Measurements from ENCODE around the gene ZBTB49.

ZBTB49 gene

GRCh38 chr4:4259484-4260100 is 30.5 kb upstream of the ZBTB49 start (continued):
- TF ChIP-seq, protein P1, sequence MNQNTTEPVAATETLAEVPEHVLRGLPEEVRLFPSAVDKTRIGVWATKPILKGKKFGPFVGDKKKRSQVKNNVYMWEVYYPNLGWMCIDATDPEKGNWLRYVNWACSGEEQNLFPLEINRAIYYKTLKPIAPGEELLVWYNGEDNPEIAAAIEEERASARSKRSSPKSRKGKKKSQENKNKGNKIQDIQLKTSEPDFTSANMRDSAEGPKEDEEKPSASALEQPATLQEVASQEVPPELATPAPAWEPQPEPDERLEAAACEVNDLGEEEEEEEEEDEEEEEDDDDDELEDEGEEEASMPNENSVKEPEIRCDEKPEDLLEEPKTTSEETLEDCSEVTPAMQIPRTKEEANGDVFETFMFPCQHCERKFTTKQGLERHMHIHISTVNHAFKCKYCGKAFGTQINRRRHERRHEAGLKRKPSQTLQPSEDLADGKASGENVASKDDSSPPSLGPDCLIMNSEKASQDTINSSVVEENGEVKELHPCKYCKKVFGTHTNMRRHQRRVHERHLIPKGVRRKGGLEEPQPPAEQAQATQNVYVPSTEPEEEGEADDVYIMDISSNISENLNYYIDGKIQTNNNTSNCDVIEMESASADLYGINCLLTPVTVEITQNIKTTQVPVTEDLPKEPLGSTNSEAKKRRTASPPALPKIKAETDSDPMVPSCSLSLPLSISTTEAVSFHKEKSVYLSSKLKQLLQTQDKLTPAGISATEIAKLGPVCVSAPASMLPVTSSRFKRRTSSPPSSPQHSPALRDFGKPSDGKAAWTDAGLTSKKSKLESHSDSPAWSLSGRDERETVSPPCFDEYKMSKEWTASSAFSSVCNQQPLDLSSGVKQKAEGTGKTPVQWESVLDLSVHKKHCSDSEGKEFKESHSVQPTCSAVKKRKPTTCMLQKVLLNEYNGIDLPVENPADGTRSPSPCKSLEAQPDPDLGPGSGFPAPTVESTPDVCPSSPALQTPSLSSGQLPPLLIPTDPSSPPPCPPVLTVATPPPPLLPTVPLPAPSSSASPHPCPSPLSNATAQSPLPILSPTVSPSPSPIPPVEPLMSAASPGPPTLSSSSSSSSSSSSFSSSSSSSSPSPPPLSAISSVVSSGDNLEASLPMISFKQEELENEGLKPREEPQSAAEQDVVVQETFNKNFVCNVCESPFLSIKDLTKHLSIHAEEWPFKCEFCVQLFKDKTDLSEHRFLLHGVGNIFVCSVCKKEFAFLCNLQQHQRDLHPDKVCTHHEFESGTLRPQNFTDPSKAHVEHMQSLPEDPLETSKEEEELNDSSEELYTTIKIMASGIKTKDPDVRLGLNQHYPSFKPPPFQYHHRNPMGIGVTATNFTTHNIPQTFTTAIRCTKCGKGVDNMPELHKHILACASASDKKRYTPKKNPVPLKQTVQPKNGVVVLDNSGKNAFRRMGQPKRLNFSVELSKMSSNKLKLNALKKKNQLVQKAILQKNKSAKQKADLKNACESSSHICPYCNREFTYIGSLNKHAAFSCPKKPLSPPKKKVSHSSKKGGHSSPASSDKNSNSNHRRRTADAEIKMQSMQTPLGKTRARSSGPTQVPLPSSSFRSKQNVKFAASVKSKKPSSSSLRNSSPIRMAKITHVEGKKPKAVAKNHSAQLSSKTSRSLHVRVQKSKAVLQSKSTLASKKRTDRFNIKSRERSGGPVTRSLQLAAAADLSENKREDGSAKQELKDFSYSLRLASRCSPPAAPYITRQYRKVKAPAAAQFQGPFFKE (tag by site-specific recombination; IDR thresholded peaks at IDR 0.05; ENCODE audit: borderline replicate concordance) = no peak
- TF ChIP-seq HIC1 (tag by site-specific recombination; IDR thresholded peaks at IDR 0.05) = no peak
- TF ChIP-seq ZNF585B (tag by site-specific recombination; IDR thresholded peaks at IDR 0.05) = no peak
- no peak for TF ChIP-seq ZNF514 (tag by site-specific recombination; IDR thresholded peaks at IDR 0.05)

- H3K4me3 ChIP-seq (ENCODE audit: low read depth, low read length) = no peak overlapping the region
- no peaks in the 10 kb centered on the region for H3K4me1 ChIP-seq (ENCODE audit: control insufficient read depth, insufficient read depth, low read length)
- no peak for TF ChIP-seq TCF7L2 (IDR thresholded peaks at IDR 0.05; ENCODE audit: borderline replicate concordance, low read depth, low read length)
- TF ChIP-seq ZNF654 (tag by site-specific recombination; IDR thresholded peaks at IDR 0.05; ENCODE audit: low read depth) = peak; percentile 41
- 0 out of 2 replicates have a peak, but pooled peaks have one; percentile 51 for TF ChIP-seq SCRT2 (tag by site-specific recombination; IDR thresholded peaks at IDR 0.05)
- TF ChIP-seq, protein P2, sequence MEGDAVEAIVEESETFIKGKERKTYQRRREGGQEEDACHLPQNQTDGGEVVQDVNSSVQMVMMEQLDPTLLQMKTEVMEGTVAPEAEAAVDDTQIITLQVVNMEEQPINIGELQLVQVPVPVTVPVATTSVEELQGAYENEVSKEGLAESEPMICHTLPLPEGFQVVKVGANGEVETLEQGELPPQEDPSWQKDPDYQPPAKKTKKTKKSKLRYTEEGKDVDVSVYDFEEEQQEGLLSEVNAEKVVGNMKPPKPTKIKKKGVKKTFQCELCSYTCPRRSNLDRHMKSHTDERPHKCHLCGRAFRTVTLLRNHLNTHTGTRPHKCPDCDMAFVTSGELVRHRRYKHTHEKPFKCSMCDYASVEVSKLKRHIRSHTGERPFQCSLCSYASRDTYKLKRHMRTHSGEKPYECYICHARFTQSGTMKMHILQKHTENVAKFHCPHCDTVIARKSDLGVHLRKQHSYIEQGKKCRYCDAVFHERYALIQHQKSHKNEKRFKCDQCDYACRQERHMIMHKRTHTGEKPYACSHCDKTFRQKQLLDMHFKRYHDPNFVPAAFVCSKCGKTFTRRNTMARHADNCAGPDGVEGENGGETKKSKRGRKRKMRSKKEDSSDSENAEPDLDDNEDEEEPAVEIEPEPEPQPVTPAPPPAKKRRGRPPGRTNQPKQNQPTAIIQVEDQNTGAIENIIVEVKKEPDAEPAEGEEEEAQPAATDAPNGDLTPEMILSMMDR (tag by site-specific recombination; IDR thresholded peaks at IDR 0.05) = peak; percentile 69
- no peak for TF ChIP-seq ZFHX2 (tag by site-specific recombination; conservative IDR thresholded peaks at IDR 0.05)
- H3K36me3 ChIP-seq (ENCODE audit: control insufficient read depth in 2 of 2, insufficient read depth in 1 of 2, low read length in 2 of 2) = no peaks in the 10 kb centered on the region
- ChIA-PET CTCF (interaction anchor here (0.6 to 2.6 kb wide), 14 partner anchors 9 to 222 kb away, joined by 3 to 18 read pairs (median 3); partner anchors contain the start of gene TMEM128), POLR2A (no interaction called here)
- no peaks in the 10 kb centered on the region for H3K9me3 ChIP-seq (ENCODE audit: control insufficient read depth, insufficient read depth, low read depth, low read length)
- H3K27ac ChIP-seq (ENCODE audit: extremely low read depth, low read depth, low read length) = no peak overlapping the region
Measured at GRCh38 chr4:4260185-4260751, 29.8 kb upstream of the ZBTB49 start.

DNA sequence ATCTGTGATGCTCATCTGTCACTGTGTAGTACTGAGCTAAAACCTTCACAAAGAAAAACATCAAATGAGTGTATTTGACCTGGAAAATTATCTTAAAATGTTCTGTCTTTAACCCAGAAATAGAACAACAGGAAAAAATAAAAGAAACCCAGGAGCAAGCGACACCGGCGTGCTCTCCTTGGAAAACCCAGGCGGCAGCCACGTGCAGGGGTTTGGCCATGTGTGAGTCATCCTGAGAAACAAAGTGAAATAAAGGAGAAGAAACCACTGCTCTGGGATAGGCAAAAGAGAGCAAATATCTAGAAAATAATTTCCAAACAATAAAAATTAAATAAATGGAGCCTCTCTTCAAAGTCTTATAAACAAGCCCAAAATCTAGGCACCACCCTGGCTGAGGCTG is 22.1 kb upstream of the ZBTB49 start:
- no peaks in the 10 kb centered on the region for H3K4me1 ChIP-seq (ENCODE audit: control insufficient read depth, insufficient read depth, low read length)
- CTCF ChIA-PET = interaction anchor here (1.2 kb wide), 1 partner anchor 16 kb away, joined by 3 read pairs; no protein-coding TSS in a partner anchor
- H3K36me3 ChIP-seq (ENCODE audit: control insufficient read depth in 2 of 2, insufficient read depth in 1 of 2, low read length in 2 of 2) = peaks cover 3 to 60% of the 10 kb centered on the region in 2 experiments; a peak in 2 of 3 replicates
- POLR2A ChIA-PET = no interaction called here
- no peak overlapping the region for H3K4me3 ChIP-seq (ENCODE audit: low read depth, low read length)
- no peak overlapping the region for H3K27ac ChIP-seq (ENCODE audit: extremely low read depth, low read depth, low read length)
- no peaks in the 10 kb centered on the region for H3K9me3 ChIP-seq (ENCODE audit: control insufficient read depth, insufficient read depth, low read depth, low read length)
- no peak for TF ChIP-seq ZFP3 (tag by site-specific recombination; IDR thresholded peaks at IDR 0.05; ENCODE audit: low read depth)
- TF ChIP-seq ZNF341 (tag by site-specific recombination; IDR thresholded peaks at IDR 0.05; ENCODE audit: low read depth) = no peak
- TF ChIP-seq ZNF112 (tag by site-specific recombination; IDR thresholded peaks at IDR 0.05) = no peak
- TF ChIP-seq ZNF610 (tag by site-specific recombination; IDR thresholded peaks at IDR 0.05; ENCODE audit: borderline replicate concordance) = no peak
- TF ChIP-seq GLIS2 (tag by site-specific recombination; IDR thresholded peaks at IDR 0.05) = no peak
- TF ChIP-seq ZFP69B (tag by site-specific recombination; IDR thresholded peaks at IDR 0.05) = no peak
- no peak for TF ChIP-seq ZNF133 (tag by site-specific recombination; IDR thresholded peaks at IDR 0.05)
- TF ChIP-seq ZNF514 (tag by site-specific recombination; IDR thresholded peaks at IDR 0.05) = no peak
- TF ChIP-seq KLF10 (tag by site-specific recombination; IDR thresholded peaks at IDR 0.05) = no peak
- TF ChIP-seq ZNF146 (tag by site-specific recombination; IDR thresholded peaks at IDR 0.05) = no peak
- TF ChIP-seq GLI2 (tag by site-specific recombination; IDR thresholded peaks at IDR 0.05; ENCODE audit: borderline replicate concordance, low read depth) = no peak
- TF ChIP-seq ZIC2 (tag by site-specific recombination; IDR thresholded peaks at IDR 0.05) = no peak
- TF ChIP-seq ZBTB7A (tag by site-specific recombination; IDR thresholded peaks at IDR 0.05; ENCODE audit: low read depth) = no peak
- TF ChIP-seq ZNF175 (tag by site-specific recombination; IDR thresholded peaks at IDR 0.05) = no peak
